Measurements from ENCODE around the gene RNF26.

The RNF26 gene

GRCh38 chr11:119337581-119338317 is 3.4 kb downstream of the RNF26 start:
- DNase-seq = no peak

GRCh38 chr11:119338318-119338890 is 4.1 kb downstream of the RNF26 start:
- DNase-seq = no peak

GRCh38 chr11:119338965-119339588 is 4.8 kb downstream of the RNF26 start:
- no peak for DNase-seq

- DNase-seq = no peak
Observed at GRCh38 chr11:119339589-119340334, 5.4 kb downstream of the RNF26 start.

GRCh38 chr11:119340335-119341221 is 6.3 kb downstream of the RNF26 start, which contains the start of gene C1QTNF5:
C1QTNF5 (minus strand) TSS chr11:119340883; CDS start chr11:119340397, 486 bp downstream.
- no peak for DNase-seq

- no peak for DNase-seq
Observed at GRCh38 chr11:119341222-119342022, 7.1 kb downstream of the RNF26 start.

GRCh38 chr11:119342023-119342300 is 7.6 kb downstream of the RNF26 start:
- DNase-seq = no peak

GRCh38 chr11:119342362-119343130 is 8.2 kb downstream of the RNF26 start:
- no peak for DNase-seq

GRCh38 chr11:119343726-119344125 is 9.4 kb downstream of the RNF26 start:
- no peak for DNase-seq

- no peak for DNase-seq
Observed at GRCh38 chr11:119344291-119345010, 10.1 kb downstream of the RNF26 start.

GRCh38 chr11:119345685-119346084 is 11.4 kb downstream of the RNF26 start:
- no peak for DNase-seq

GRCh38 chr11:119346605-119347004 is 12.3 kb downstream of the RNF26 start, which contains the start of gene MFRP:
MFRP (minus strand) TSS chr11:119346705; CDS start chr11:119346513, 192 bp downstream.
- no peak for DNase-seq

GRCh38 chr11:119347242-119347641 is 12.9 kb downstream of the RNF26 start:
- no peak for DNase-seq

- no peak for DNase-seq
Observed at GRCh38 chr11:119347940-119348605, 13.7 kb downstream of the RNF26 start.

- DNase-seq = no peak
Observed at GRCh38 chr11:119350302-119350701, 16.0 kb downstream of the RNF26 start.

- DNase-seq = no peak
Observed at GRCh38 chr11:119351232-119351631, 16.9 kb downstream of the RNF26 start.

GRCh38 chr11:119352857-119353260 is 18.5 kb downstream of the RNF26 start:
- DNase-seq = no peak

- DNase-seq = no peak
Observed at GRCh38 chr11:119355091-119355843, 20.9 kb downstream of the RNF26 start.

All from NCI-H1694 treated with DMSO at 0.1 percent for 48 hours (cell line).